Ishikawa (cell line): ENCODE results near the gene DCAF7.

Experiments used
- CREB1 ChIP-seq: IDR thresholded peaks from 2 replicates; pipeline ENCODE4 v1.6.1; 2012; ENCODE audit warnings: low read depth
- EGR1 ChIP-seq: IDR thresholded peaks from 2 replicates; pipeline ENCODE4 v1.6.1; 2012
- EP300 ChIP-seq: IDR thresholded peaks from 2 replicates; pipeline ENCODE4 v1.6.1; 2012; ENCODE audit warnings: borderline replicate concordance
- FOXM1 ChIP-seq: IDR thresholded peaks from 2 replicates; pipeline ENCODE4 v1.6.1; 2012; ENCODE audit warnings: low read depth, borderline replicate concordance
- NFIC ChIP-seq: IDR thresholded peaks from 2 replicates; pipeline ENCODE4 v1.6.1; 2012
- RAD21 ChIP-seq: IDR thresholded peaks from 2 replicates; pipeline ENCODE4 v1.6.1; 2012; ENCODE audit warnings: low read depth
- REST ChIP-seq: IDR thresholded peaks from 2 replicates; pipeline ENCODE4 v1.6.1; 2012; ENCODE audit warnings: low read depth, mild to moderate bottlenecking
- TAF1 ChIP-seq: IDR thresholded peaks from 2 replicates; pipeline ENCODE4 v1.6.1; 2012; ENCODE audit warnings: low read depth, mild to moderate bottlenecking
- TCF12 ChIP-seq: IDR thresholded peaks from 2 replicates; pipeline ENCODE4 v1.6.1; 2012; ENCODE audit warnings: low read depth
- TEAD4 ChIP-seq: IDR thresholded peaks from 2 replicates; pipeline ENCODE4 v1.6.1; 2012
- USF1 ChIP-seq: IDR thresholded peaks from 2 replicates; pipeline ENCODE4 v1.6.1; 2012
- YY1 ChIP-seq: IDR thresholded peaks from 2 replicates; pipeline ENCODE4 v1.6.1; 2012; ENCODE audit warnings: low read depth
- ZBTB7A ChIP-seq: IDR thresholded peaks from 2 replicates; pipeline ENCODE4 v1.6.1; 2012; ENCODE audit warnings: low read depth

- TF ChIP-seq TAF1 = no peak
- TF ChIP-seq TEAD4 = no peak
- TF ChIP-seq EP300 = no peak
- TF ChIP-seq ZBTB7A = no peak
- TF ChIP-seq FOXM1 = no peak
- no peak for TF ChIP-seq EGR1
- TF ChIP-seq CREB1 = no peak
- no peak for TF ChIP-seq RAD21
- no peak for TF ChIP-seq REST
- no peak for TF ChIP-seq TCF12
- no peak for TF ChIP-seq NFIC
- TF ChIP-seq YY1 = no peak
- TF ChIP-seq USF1 = no peak
Observed at GRCh38 chr17:63526861-63527260, 23.4 kb upstream of the DCAF7 start.
